ENCODE data around the gene DBX1.
"Not testable (repeated sequence)": the region's sequence is repeated elsewhere in the genome, so short reads cannot be mapped to it uniquely, and the experiment has no call there.

The DBX1 gene

GRCh38 chr11:20131788-20132666 is 28.2 kb downstream of the DBX1 start:
- TF ChIP-seq, protein P1, sequence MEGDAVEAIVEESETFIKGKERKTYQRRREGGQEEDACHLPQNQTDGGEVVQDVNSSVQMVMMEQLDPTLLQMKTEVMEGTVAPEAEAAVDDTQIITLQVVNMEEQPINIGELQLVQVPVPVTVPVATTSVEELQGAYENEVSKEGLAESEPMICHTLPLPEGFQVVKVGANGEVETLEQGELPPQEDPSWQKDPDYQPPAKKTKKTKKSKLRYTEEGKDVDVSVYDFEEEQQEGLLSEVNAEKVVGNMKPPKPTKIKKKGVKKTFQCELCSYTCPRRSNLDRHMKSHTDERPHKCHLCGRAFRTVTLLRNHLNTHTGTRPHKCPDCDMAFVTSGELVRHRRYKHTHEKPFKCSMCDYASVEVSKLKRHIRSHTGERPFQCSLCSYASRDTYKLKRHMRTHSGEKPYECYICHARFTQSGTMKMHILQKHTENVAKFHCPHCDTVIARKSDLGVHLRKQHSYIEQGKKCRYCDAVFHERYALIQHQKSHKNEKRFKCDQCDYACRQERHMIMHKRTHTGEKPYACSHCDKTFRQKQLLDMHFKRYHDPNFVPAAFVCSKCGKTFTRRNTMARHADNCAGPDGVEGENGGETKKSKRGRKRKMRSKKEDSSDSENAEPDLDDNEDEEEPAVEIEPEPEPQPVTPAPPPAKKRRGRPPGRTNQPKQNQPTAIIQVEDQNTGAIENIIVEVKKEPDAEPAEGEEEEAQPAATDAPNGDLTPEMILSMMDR (IDR thresholded peaks at IDR 0.05; ENCODE audit: unreplicated experiment in 3 of 3): peak; percentile 84 to 94 (median 88)
- no peaks in the 10 kb centered on the region for H3K4me1 Mint-ChIP-seq
- H3K4me3 Mint-ChIP-seq: peak overlapping the region; percentile 69 to 72 (median 71)
- H3K36me3 Mint-ChIP-seq (ENCODE audit: low read depth): no peaks in the 10 kb centered on the region
- peak overlapping the region in 1 of 3 experiments; percentile 0 for H3K27ac Mint-ChIP-seq
- peaks cover 24% of the 10 kb centered on the region for H3K27me3 Mint-ChIP-seq (ENCODE audit: low read depth)
- no peaks in the 10 kb centered on the region for H3K9me3 Mint-ChIP-seq

GRCh38 chr11:20129665-20130064 is 30.6 kb downstream of the DBX1 start:
- Mint-ChIP-seq H3K4me1 (no peaks in the 10 kb centered on the region), H3K36me3 (ENCODE audit: low read depth) (no peaks in the 10 kb centered on the region), H3K9me3 (no peaks in the 10 kb centered on the region), H3K27me3 (ENCODE audit: low read depth) (peaks cover 25% of the 10 kb centered on the region), H3K4me3 (no peak overlapping the region), H3K27ac (peak overlapping the region in 1 of 3 experiments; percentile 10)
- TF ChIP-seq, protein P1 (IDR thresholded peaks at IDR 0.05; ENCODE audit: unreplicated experiment in 3 of 3): no peak

DNA sequence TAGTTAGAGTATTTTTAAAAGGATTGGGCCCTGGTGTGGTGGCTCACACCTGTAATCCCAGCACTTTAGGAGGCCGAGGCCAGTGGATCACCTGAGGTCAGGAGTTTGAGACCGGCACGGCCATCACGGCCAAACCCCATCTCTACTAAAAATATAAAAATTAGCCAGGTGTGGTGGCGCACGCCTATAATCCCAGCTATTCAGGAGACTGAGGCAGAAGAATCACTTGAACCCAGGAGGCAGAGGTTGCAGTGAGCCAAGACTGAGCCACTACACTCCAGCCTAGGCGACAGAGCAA is 31.8 kb downstream of the DBX1 start:
- H3K4me3 Mint-ChIP-seq; H3K36me3 Mint-ChIP-seq (ENCODE audit: low read depth); H3K27ac Mint-ChIP-seq; H3K9me3 Mint-ChIP-seq; H3K4me1 Mint-ChIP-seq: not testable (repeated sequence)
- H3K27me3 Mint-ChIP-seq (ENCODE audit: low read depth): peaks cover 25% of the 10 kb centered on the region

DNA sequence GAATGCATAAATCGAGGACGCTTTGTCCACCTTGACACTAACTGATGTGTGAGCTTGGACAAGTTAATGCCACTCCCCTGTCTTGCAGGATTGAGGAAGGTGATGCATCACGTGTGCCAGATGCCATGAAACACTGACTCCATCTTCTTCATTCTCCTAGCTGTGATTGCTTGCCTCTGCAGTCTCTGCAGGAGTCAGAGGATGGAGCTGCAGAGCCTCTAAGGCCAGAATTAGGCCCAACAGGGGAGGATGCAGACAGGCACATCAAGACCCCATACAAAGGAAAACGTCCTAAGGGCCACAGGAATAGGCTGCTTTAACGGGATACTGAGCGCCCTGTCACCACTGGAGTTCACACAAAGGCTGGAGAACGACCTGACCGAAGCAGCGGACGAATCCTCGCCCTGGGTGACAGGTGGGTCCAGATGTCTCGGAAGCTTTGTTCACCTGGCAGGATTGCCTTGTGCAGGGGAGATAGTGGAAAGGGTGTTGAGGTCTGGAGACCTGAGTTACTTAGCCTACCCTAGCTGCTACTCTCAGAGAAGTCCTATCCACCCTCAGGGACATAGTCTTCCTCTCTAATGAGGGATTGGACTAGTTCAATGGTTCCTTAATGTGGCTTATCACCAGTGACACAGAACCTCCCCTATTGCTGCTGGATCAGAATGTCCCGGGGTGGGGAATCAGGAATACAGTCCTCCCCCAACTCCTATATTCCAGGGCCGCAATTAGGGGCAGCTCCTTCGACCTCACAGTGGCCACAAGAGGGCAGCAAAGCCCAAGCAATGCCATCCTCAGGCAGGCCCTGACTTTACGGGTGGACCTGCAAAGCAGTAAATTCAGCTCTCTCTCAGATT is 32.4 kb downstream of the DBX1 start:
- Mint-ChIP-seq H3K4me1 (no peaks in the 10 kb centered on the region), H3K27me3 (ENCODE audit: low read depth) (peaks cover 23% of the 10 kb centered on the region), H3K4me3 (no peak overlapping the region), H3K9me3 (no peaks in the 10 kb centered on the region), H3K36me3 (ENCODE audit: low read depth) (no peaks in the 10 kb centered on the region), H3K27ac (no peak overlapping the region)
- TF ChIP-seq, protein P1 (IDR thresholded peaks at IDR 0.05; ENCODE audit: unreplicated experiment in 3 of 3): peak; percentile 80 to 84 (median 83)

GRCh38 chr11:20126724-20127123 is 33.6 kb downstream of the DBX1 start:
- H3K27ac Mint-ChIP-seq: no peak overlapping the region
- H3K36me3 Mint-ChIP-seq (ENCODE audit: low read depth): no peaks in the 10 kb centered on the region
- H3K4me3 Mint-ChIP-seq: no peak overlapping the region
- H3K4me1 Mint-ChIP-seq: no peaks in the 10 kb centered on the region
- TF ChIP-seq, protein P1 (IDR thresholded peaks at IDR 0.05; ENCODE audit: unreplicated experiment in 3 of 3): no peak
- no peaks in the 10 kb centered on the region for H3K9me3 Mint-ChIP-seq
- H3K27me3 Mint-ChIP-seq (ENCODE audit: low read depth): peaks cover 12% of the 10 kb centered on the region

GRCh38 chr11:20125927-20126326 is 34.3 kb downstream of the DBX1 start:
- TF ChIP-seq, protein P1 (IDR thresholded peaks at IDR 0.05; ENCODE audit: unreplicated experiment in 3 of 3): no peak
- Mint-ChIP-seq H3K4me1 (no peaks in the 10 kb centered on the region), H3K36me3 (ENCODE audit: low read depth) (no peaks in the 10 kb centered on the region), H3K9me3 (no peaks in the 10 kb centered on the region), H3K27me3 (ENCODE audit: low read depth) (peaks cover 12% of the 10 kb centered on the region), H3K4me3 (no peak overlapping the region), H3K27ac (no peak overlapping the region)

All from nephron (organoid).